SIG-M5 treated with dmso at 0.1 percent for 504 hours (cell line): ENCODE results near the gene MAN2B2.
"Not testable (repeated sequence)": the region's sequence is repeated elsewhere in the genome, so short reads cannot be mapped to it uniquely, and the experiment has no call there.

Source experiments
- DNase-seq: peaks from one replicate; lab custom pipeline; 2025; ENCODE audit not compliant: unreplicated experiment; lab: John Stamatoyannopoulos, UW

Gene MAN2B2

GRCh38 chr4:6663596-6664393 is 88.8 kb downstream of the MAN2B2 start:
- no peak for DNase-seq

GRCh38 chr4:6665320-6665654 is 90.3 kb downstream of the MAN2B2 start:
- DNase-seq, result no peak

GRCh38 chr4:6668391-6668790 is 93.4 kb downstream of the MAN2B2 start:
- no peak for DNase-seq

GRCh38 chr4:6671648-6672047 is 96.7 kb downstream of the MAN2B2 start:
- DNase-seq, result no peak

- DNase-seq, result no peak
These were observed 97.1 kb downstream of the MAN2B2 start for GRCh38 chr4:6672131-6672530.

GRCh38 chr4:6672541-6673190 is 97.7 kb downstream of the MAN2B2 start:
- DNase-seq, result not testable (repeated sequence)
